Activated CD8-positive, alpha-beta memory T cell treated with anti-CD3 and anti-CD28 coated beads, Interleukin-2, amount 50 U/mL, for 4 hours (primary cell): ENCODE results near the gene OR52B4.
A peak's percentile ranks its signal among the peaks of the same experiment; 100 is the strongest.
"Not testable (repeated sequence)": the region's sequence is repeated elsewhere in the genome, so short reads cannot be mapped to it uniquely, and the experiment has no call there.

Experiments
- DNase-seq: peaks from one replicate; pipeline ENCODE4 v3.0.0-alpha.2; 2020

OR52B4 gene

GRCh38 chr11:4368286-4368685, at the start of gene OR52B4:
OR52B4 (minus strand) TSS chr11:4368386; CDS start chr11:4368295, 91 bp downstream.
- no peak for DNase-seq

- DNase-seq: no peak
Observed at GRCh38 chr11:4416816-4417215, 48.6 kb upstream of the OR52B4 start.

GRCh38 chr11:4416306-4416705, 48.1 kb upstream of the OR52B4 start:
- DNase-seq: no peak

GRCh38 chr11:4406206-4406605, 38.0 kb upstream of the OR52B4 start:
- not testable (repeated sequence) for DNase-seq

GRCh38 chr11:4393858-4394223, 25.7 kb upstream of the OR52B4 start:
- no peak for DNase-seq

GRCh38 chr11:4393209-4393857, 25.1 kb upstream of the OR52B4 start, which contains the start of gene TRIM21:
TRIM21 (minus strand) TSS chr11:4393702; CDS start chr11:4390409, 3,293 bp downstream.
- peak; percentile 85 for DNase-seq

GRCh38 chr11:4388221-4388620, 20.0 kb upstream of the OR52B4 start:
- no peak for DNase-seq

- no peak for DNase-seq
Observed at GRCh38 chr11:4385978-4386740, 18.0 kb upstream of the OR52B4 start.

GRCh38 chr11:4381901-4382300, 13.7 kb upstream of the OR52B4 start:
- DNase-seq: no peak

- no peak for DNase-seq
Observed at GRCh38 chr11:4375431-4376140, 7.4 kb upstream of the OR52B4 start.

- DNase-seq: no peak
Observed at GRCh38 chr11:4370166-4370565, 2.0 kb upstream of the OR52B4 start.

GRCh38 chr11:4348142-4348541, 20.0 kb downstream of the OR52B4 start:
- DNase-seq: not testable (repeated sequence)

- not testable (repeated sequence) for DNase-seq
Observed at GRCh38 chr11:4345366-4345765, 22.8 kb downstream of the OR52B4 start.

GRCh38 chr11:4334356-4334755, 33.8 kb downstream of the OR52B4 start:
- not testable (repeated sequence) for DNase-seq
